Thymus (tissue), 11 donors: Measurements from ENCODE around the gene HBZ. TPM values are rescaled to one million over a fixed set of nuclear protein-coding genes. Genes with fewer than 3 reads are reported as not detected.
A peak's percentile ranks its signal among the peaks of the same experiment; 100 is the strongest.
"Not testable (repeated sequence)": the region's sequence is repeated elsewhere in the genome, so short reads cannot be mapped to it uniquely, and the experiment has no call there.

Source experiments
- DNase-seq, 9 donors: peaks; one replicate each; pipeline ENCODE4 v3.0.0-alpha.2; 2013; ENCODE audit warnings: low spot score in 9 of 9, low read depth in 6 of 9, missing footprints in 1 of 9
- H3K27ac ChIP-seq, 2 donors: one replicate each; pipeline ENCODE4 v1.5.1; 2013; ENCODE audit warnings: control low read depth in 1 of 2, low read depth in 1 of 2, low read length in 1 of 2, mild to moderate bottlenecking in 1 of 2, moderate library complexity in 1 of 2
- H3K27me3 ChIP-seq, 2 donors: one replicate each; pipeline ENCODE4 v1.5.1; 2013; ENCODE audit warnings: low read length in 1 of 2; ENCODE audit not compliant: control insufficient read depth in 2 of 2, insufficient read depth in 1 of 2
- H3K36me3 ChIP-seq, 2 donors: one replicate each; pipeline ENCODE4 v1.5.1; 2013; ENCODE audit warnings: low read length in 1 of 2, mild to moderate bottlenecking in 1 of 2, moderate library complexity in 1 of 2; ENCODE audit not compliant: control insufficient read depth in 2 of 2, insufficient read depth in 2 of 2
- H3K4me1 ChIP-seq, 2 donors: one replicate each; pipeline ENCODE4 v1.5.1; 2013; ENCODE audit warnings: low read length in 2 of 2; ENCODE audit not compliant: control insufficient read depth in 2 of 2, insufficient read depth in 2 of 2
- H3K4me3 ChIP-seq, 2 donors: one replicate each; pipeline ENCODE4 v1.5.1; 2013; ENCODE audit warnings: low read length in 2 of 2, control low read depth in 1 of 2, mild to moderate bottlenecking in 1 of 2
- H3K9me3 ChIP-seq, 2 donors: one replicate each; pipeline ENCODE4 v1.5.1; 2013; ENCODE audit warnings: low read length in 1 of 2, mild to moderate bottlenecking in 1 of 2; ENCODE audit not compliant: control insufficient read depth in 2 of 2, insufficient read depth in 1 of 2
- WGBS: extraction: QIAGEN DNeasy Blood & Tissue Kit; methylation state at CpG from one replicate; pipeline ENCODE4 v1.1.7; 2013; 5-methylcytosine and 5-hydroxymethylcytosine counted together
- polyA plus RNA-seq: library from polyadenylated mRNA; stranded (reverse); fragments of 200-250 nt; gene quantifications from one replicate; pipeline ENCODE4 v1.2.3, GENCODE V29; 2013
- total RNA-seq: library from RNA; stranded (reverse); fragments of 120-200 nt; gene quantifications from one replicate; pipeline ENCODE4 v1.2.4, GENCODE V29; 2013
- donor health status: healthy.

HBZ gene
- total and polyA plus RNA-seq, 2 donors, result 0.34 to 3.2 TPM

DNA sequence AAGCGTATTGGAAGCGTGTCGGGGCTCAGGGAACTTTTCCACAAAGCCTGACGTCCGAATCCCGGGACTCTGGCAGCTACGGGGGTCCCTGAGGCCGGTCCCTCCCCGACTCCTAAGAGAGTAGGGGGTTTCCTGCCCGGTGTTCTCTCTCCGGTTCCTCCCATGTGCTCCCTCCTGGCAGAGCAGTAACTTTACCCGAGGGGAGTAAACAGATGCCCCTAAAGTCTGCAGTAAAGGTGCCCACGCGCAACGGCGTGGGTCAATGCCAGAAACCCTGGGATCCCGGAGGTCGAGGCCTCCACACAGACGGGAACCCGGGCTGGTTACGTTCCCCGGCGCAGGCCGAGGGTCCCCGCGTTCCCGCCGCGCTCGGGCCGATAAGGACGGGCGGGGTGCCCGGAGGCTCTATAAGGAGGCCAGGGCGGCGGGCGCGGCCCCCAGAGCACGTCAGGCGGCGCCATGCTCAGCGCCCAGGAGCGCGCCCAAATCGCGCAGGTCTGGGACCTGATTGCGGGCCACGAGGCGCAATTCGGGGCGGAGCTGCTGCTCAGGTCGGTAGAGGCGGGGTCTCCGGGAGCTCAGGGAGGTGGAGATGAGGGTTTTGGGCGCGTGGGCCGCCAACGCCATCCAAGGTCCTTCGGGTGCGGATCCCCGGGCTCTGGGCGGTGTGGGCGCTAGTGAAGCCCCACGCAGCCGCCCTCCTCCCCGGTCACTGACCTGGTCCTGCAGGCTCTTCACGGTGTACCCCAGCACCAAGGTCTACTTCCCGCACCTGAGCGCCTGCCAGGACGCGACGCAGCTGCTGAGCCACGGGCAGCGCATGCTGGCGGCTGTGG, 13.3 kb downstream of the HBZ start, which contains the start of gene HBM:
Gene HBM (plus strand): TSS at position 440 of the 836 bp plus-strand sequence. CDS start 20 bp downstream, at position 460.
- H3K27me3 ChIP-seq, result peaks cover 50 to 78% of the 10 kb centered on the region in 2 donors
- peak within 1 kb of the TSS in 1 of 2 donors; percentile 11 for H3K27ac ChIP-seq
- peaks cover 0 to 8% of the 10 kb centered on the region in 2 donors for H3K4me1 ChIP-seq
- peaks cover 1 to 17% of the 10 kb centered on the region in 2 donors for H3K9me3 ChIP-seq
- DNase-seq, result no peak
- H3K4me3 ChIP-seq, result peak within 1 kb of the TSS in 1 of 2 donors; percentile 18
- 5% methylated on average over 75 of the region's 75 CpGs for WGBS
- no peaks in the 10 kb centered on the region for H3K36me3 ChIP-seq

- Histone ChIP-seq H3K36me3 (no peaks in the 10 kb centered on the region), H3K4me1 (peaks cover 0 to 8% of the 10 kb centered on the region in 2 donors), H3K9me3 (peaks cover 1 to 17% of the 10 kb centered on the region in 2 donors), H3K4me3 (no peak overlapping the region), H3K27me3 (peaks cover 51 to 78% of the 10 kb centered on the region in 2 donors), H3K27ac (no peak overlapping the region)
- WGBS, result 7% methylated on average over 45 of the region's 45 CpGs
- no peak for DNase-seq
These were observed 14.1 kb downstream of the HBZ start for GRCh38 chr16:166375-167121.

DNA sequence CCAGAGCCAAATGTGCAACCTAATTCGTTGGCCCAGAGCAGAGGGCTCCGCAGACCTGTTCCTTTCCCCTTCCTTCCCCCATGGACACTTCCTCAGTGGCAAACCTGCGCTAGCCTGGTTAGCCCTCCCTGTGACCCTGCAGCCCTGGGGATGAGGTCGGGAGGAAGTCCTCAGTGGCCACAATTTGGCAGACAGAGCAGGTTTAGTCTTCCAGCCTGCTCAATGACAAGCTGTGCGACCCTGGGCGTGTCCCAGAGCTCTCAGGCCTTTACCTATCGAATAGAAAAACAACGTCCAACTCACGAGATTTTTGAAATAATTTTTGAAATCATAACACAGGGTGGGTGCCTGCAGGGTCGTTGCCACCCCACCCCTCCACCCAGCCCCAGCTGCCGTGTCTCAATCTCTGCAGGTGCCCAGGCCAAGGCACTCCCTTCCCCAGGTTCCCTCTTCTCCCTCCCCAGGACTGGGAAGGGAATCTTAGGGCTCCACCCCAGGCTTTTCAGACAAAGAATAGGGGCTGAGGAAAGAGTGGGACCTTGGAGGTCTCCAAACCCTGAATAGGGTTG, 14.8 kb downstream of the HBZ start:
- no peak overlapping the region for H3K27ac ChIP-seq
- 18% methylated on average over 11 of the region's 11 CpGs for WGBS
- H3K9me3 ChIP-seq, result peaks cover 1 to 17% of the 10 kb centered on the region in 2 donors
- no peak for DNase-seq
- H3K36me3 ChIP-seq, result no peaks in the 10 kb centered on the region
- peaks cover 54 to 76% of the 10 kb centered on the region in 2 donors for H3K27me3 ChIP-seq
- H3K4me1 ChIP-seq, result peaks cover 0 to 8% of the 10 kb centered on the region in 2 donors
- no peak overlapping the region for H3K4me3 ChIP-seq

DNA sequence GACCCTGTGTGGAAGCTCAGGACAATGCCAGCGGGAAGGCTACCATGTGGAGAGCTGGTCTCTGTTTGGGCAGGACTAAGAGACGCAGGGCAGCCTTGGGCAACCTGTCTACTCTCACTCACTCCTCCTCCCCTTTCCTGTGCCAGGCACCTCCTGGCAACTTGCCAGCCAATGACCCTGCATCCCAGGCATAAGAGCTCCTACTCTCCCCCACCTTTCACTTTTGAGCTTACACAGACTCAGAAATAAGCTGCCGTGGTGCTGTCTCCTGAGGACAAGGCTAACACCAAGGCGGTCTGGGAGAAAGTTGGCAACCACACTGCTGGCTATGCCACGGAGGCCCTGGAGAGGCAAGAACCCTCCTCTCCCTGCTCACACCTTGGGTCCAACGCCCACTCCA, 16.0 kb downstream of the HBZ start:
- 84% methylated on average over 6 of the region's 6 CpGs for WGBS
- peaks cover 51 to 72% of the 10 kb centered on the region in 2 donors for H3K27me3 ChIP-seq
- peaks cover 1 to 17% of the 10 kb centered on the region in 2 donors for H3K9me3 ChIP-seq
- no peak overlapping the region for H3K4me3 ChIP-seq
- H3K27ac ChIP-seq, result no peak overlapping the region
- peaks cover 0 to 8% of the 10 kb centered on the region in 2 donors for H3K4me1 ChIP-seq
- H3K36me3 ChIP-seq, result no peaks in the 10 kb centered on the region
- DNase-seq, result no peak

GRCh38 chr16:169014-169413, 16.6 kb downstream of the HBZ start:
- Histone ChIP-seq H3K4me1 (peaks cover 0 to 8% of the 10 kb centered on the region in 2 donors), H3K27me3 (peaks cover 51 to 75% of the 10 kb centered on the region in 2 donors), H3K9me3 (peaks cover 1 to 17% of the 10 kb centered on the region in 2 donors), H3K4me3 (no peak overlapping the region), H3K36me3 (no peaks in the 10 kb centered on the region), H3K27ac (no peak overlapping the region)
- no peak for DNase-seq
- WGBS, result 54% methylated on average over 3 of the region's 3 CpGs

DNA sequence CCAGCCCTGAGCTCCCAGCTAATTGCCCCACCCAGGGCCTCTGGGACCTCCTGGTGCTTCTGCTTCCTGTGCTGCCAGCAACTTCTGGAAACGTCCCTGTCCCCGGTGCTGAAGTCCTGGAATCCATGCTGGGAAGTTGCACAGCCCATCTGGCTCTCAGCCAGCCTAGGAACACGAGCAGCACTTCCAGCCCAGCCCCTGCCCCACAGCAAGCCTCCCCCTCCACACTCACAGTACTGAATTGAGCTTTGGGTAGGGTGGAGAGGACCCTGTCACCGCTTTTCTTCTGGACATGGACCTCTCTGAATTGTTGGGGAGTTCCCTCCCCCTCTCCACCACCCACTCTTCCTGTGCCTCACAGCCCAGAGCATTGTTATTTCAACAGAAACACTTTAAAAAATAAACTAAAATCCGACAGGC, 17.7 kb downstream of the HBZ start:
- DNase-seq, H3K27ac ChIP-seq, H3K4me1 ChIP-seq, H3K36me3 ChIP-seq, H3K4me3 ChIP-seq: not testable (repeated sequence)
- Histone ChIP-seq H3K9me3 (peaks cover 1 to 15% of the 10 kb centered on the region in 2 donors), H3K27me3 (peaks cover 56 to 81% of the 10 kb centered on the region in 2 donors)
- WGBS, result 6% methylated on average over 5 of the region's 5 CpGs

- Histone ChIP-seq H3K27me3 (peaks cover 55 to 80% of the 10 kb centered on the region in 2 donors), H3K27ac (no peak overlapping the region)
These were observed 18.3 kb downstream of the HBZ start for GRCh38 chr16:170788-171187.

DNA sequence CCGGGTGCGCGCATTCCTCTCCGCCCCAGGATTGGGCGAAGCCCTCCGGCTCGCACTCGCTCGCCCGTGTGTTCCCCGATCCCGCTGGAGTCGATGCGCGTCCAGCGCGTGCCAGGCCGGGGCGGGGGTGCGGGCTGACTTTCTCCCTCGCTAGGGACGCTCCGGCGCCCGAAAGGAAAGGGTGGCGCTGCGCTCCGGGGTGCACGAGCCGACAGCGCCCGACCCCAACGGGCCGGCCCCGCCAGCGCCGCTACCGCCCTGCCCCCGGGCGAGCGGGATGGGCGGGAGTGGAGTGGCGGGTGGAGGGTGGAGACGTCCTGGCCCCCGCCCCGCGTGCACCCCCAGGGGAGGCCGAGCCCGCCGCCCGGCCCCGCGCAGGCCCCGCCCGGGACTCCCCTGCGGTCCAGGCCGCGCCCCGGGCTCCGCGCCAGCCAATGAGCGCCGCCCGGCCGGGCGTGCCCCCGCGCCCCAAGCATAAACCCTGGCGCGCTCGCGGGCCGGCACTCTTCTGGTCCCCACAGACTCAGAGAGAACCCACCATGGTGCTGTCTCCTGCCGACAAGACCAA, 20.0 kb downstream of the HBZ start, which contains the start of gene HBA2:
Gene HBA2 (plus strand): TSS at position 503 of the 568 bp plus-strand sequence. CDS start 37 bp downstream, at position 540.
- not testable (repeated sequence) for H3K4me3 ChIP-seq, H3K36me3 ChIP-seq, H3K4me1 ChIP-seq, H3K27ac ChIP-seq, H3K9me3 ChIP-seq, DNase-seq
- WGBS, result no CpG with 5 or more reads among the region's 74 CpGs
- H3K27me3 ChIP-seq, result peaks cover 40 to 73% of the 10 kb centered on the region in 2 donors

More at GRCh38 chr16:170788-171187, 18.3 kb downstream of the HBZ start:
- no peak for DNase-seq
- Histone ChIP-seq H3K9me3 (peaks cover 0 to 8% of the 10 kb centered on the region in 2 donors), H3K4me3 (no peak overlapping the region), H3K4me1 (no peaks in the 10 kb centered on the region), H3K36me3 (no peaks in the 10 kb centered on the region)
- 42% methylated on average over 1 of the region's 1 CpG for WGBS
